ENCODE results near the gene ENPP3. TPM values are rescaled to one million over a fixed set of nuclear protein-coding genes. Genes with fewer than 3 reads are reported as not detected.

ENPP3 gene
- total and polyA plus RNA-seq, 2 donors (not counting 1 experiment from before 2014, with no cell fraction given) = 0.18 to 0.25 TPM

GRCh38 chr6:131644921-131645320 is 7.8 kb downstream of the ENPP3 start:
- ChIA-PET POLR2A (no interaction called here), CTCF (interaction anchor here (0.6 to 0.8 kb wide), 2 partner anchors 9 to 38 kb away, joined by 3 read pairs; no protein-coding TSS in a partner anchor)

GRCh38 chr6:131645846-131646245 is 8.7 kb downstream of the ENPP3 start:
- Histone ChIP-seq H3K4me1 (ENCODE audit: control insufficient read depth in 2 of 2, insufficient read depth in 2 of 2, low read length in 2 of 2) (no peaks in the 10 kb centered on the region), H3K9ac (ENCODE audit: low read length) (no peak overlapping the region), H3K4me2 (replicated peaks; ENCODE audit: low read depth, low read length, poor library complexity, severe bottlenecking) (no peak overlapping the region), H3K79me2 (ENCODE audit: control insufficient read depth, insufficient read depth, low read length) (no peaks in the 10 kb centered on the region), H3K27ac (ENCODE audit: low read length in 2 of 2) (no peak overlapping the region), H3K4me3 (ENCODE audit: control extremely low read depth in 1 of 5, extremely low read depth in 1 of 5, insufficient read depth in 1 of 5, low read depth in 2 of 5, low read length in 4 of 5) (no peak overlapping the region), H3K36me3 (replicated peaks in 1 of 2; ENCODE audit: control extremely low read depth in 1 of 2, control insufficient read depth in 1 of 2, extremely low read depth in 1 of 2, insufficient read depth in 2 of 2, low read length in 1 of 2) (no peaks in the 10 kb centered on the region), H3K9me3 (ENCODE audit: control extremely low read depth in 1 of 3, control insufficient read depth in 2 of 3, insufficient read depth in 1 of 3, low read length in 2 of 3) (no peaks in the 10 kb centered on the region), H3K27me3 (replicated peaks in 1 of 4; ENCODE audit: control extremely low read depth in 1 of 4, control insufficient read depth in 3 of 4, insufficient read depth in 4 of 4, low read length in 3 of 4) (peaks cover 0 to 5% (median 0%) of the 10 kb centered on the region in 4 experiments), H2AFZ (ENCODE audit: insufficient read depth, low read depth, low read length, poor library complexity, severe bottlenecking) (no peak overlapping the region), H4K20me1 (ENCODE audit: control insufficient read depth, insufficient read depth, low read length, poor library complexity, severe bottlenecking) (no peaks in the 10 kb centered on the region)
- ChIA-PET CTCF (interaction anchor here (0.8 kb wide), 1 partner anchor 10 kb away, joined by 3 read pairs; no protein-coding TSS in a partner anchor), POLR2A (no interaction called here)
- ATAC-seq (ENCODE audit: low read depth) (no peak), DNase-seq (no peak)
- no peak for TF ChIP-seq EZH2 (IDR thresholded peaks at IDR 0.05; ENCODE audit: borderline replicate concordance, insufficient read depth, low read depth, low read length, poor library complexity, severe bottlenecking)
- TF ChIP-seq, protein P1, sequence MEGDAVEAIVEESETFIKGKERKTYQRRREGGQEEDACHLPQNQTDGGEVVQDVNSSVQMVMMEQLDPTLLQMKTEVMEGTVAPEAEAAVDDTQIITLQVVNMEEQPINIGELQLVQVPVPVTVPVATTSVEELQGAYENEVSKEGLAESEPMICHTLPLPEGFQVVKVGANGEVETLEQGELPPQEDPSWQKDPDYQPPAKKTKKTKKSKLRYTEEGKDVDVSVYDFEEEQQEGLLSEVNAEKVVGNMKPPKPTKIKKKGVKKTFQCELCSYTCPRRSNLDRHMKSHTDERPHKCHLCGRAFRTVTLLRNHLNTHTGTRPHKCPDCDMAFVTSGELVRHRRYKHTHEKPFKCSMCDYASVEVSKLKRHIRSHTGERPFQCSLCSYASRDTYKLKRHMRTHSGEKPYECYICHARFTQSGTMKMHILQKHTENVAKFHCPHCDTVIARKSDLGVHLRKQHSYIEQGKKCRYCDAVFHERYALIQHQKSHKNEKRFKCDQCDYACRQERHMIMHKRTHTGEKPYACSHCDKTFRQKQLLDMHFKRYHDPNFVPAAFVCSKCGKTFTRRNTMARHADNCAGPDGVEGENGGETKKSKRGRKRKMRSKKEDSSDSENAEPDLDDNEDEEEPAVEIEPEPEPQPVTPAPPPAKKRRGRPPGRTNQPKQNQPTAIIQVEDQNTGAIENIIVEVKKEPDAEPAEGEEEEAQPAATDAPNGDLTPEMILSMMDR (IDR thresholded peaks at IDR 0.05) = no peak
- Mint-ChIP-seq H3K4me1 (no peaks in the 10 kb centered on the region), H3K4me3 (no peak overlapping the region), H3K27ac (no peak overlapping the region), H3K27me3 (peaks cover 9% of the 10 kb centered on the region), H3K9me3 (ENCODE audit: insufficient read depth) (no peaks in the 10 kb centered on the region)
- intact Hi-C loops (cut with micrococcal nuclease) = no loop called here
- no CpG with 5 or more reads among the region's 2 CpGs for WGBS (ENCODE audit: insufficient coverage)

More at GRCh38 chr6:131644921-131645320, 7.8 kb downstream of the ENPP3 start:
- no peaks in the 10 kb centered on the region for H3K36me3 ChIP-seq (replicated peaks in 1 of 2; ENCODE audit: control extremely low read depth in 1 of 2, control insufficient read depth in 1 of 2, extremely low read depth in 1 of 2, insufficient read depth in 2 of 2, low read length in 1 of 2)
- H2AFZ ChIP-seq (ENCODE audit: insufficient read depth, low read depth, low read length, poor library complexity, severe bottlenecking) = no peak overlapping the region
- H3K4me1 ChIP-seq (ENCODE audit: control insufficient read depth in 2 of 2, insufficient read depth in 2 of 2, low read length in 2 of 2) = peaks cover 0 to 6% of the 10 kb centered on the region in 2 donors
- peaks cover 9% of the 10 kb centered on the region for H3K27me3 Mint-ChIP-seq
- no CpG with 5 or more reads among the region's 1 CpG for WGBS (ENCODE audit: insufficient coverage)
- no peak overlapping the region for H3K4me3 ChIP-seq (ENCODE audit: control extremely low read depth in 1 of 5, extremely low read depth in 1 of 5, insufficient read depth in 1 of 5, low read depth in 2 of 5, low read length in 4 of 5)
- ATAC-seq (ENCODE audit: low read depth) = no peak
- no peaks in the 10 kb centered on the region for H3K79me2 ChIP-seq (ENCODE audit: control insufficient read depth, insufficient read depth, low read length)
- H3K9me3 ChIP-seq (ENCODE audit: control extremely low read depth in 1 of 3, control insufficient read depth in 2 of 3, insufficient read depth in 1 of 3, low read length in 2 of 3) = no peaks in the 10 kb centered on the region
- TF ChIP-seq EZH2 (IDR thresholded peaks at IDR 0.05; ENCODE audit: borderline replicate concordance, insufficient read depth, low read depth, low read length, poor library complexity, severe bottlenecking) = no peak
- TF ChIP-seq, protein P1 (IDR thresholded peaks at IDR 0.05) = no peak
- peaks cover 0 to 5% (median 0%) of the 10 kb centered on the region in 4 experiments for H3K27me3 ChIP-seq (replicated peaks in 1 of 4; ENCODE audit: control extremely low read depth in 1 of 4, control insufficient read depth in 3 of 4, insufficient read depth in 4 of 4, low read length in 3 of 4)
- no peak overlapping the region for H3K27ac Mint-ChIP-seq
- no peak overlapping the region for H3K9ac ChIP-seq (ENCODE audit: low read length)
- intact Hi-C loops (cut with micrococcal nuclease) = no loop called here
- H3K4me3 Mint-ChIP-seq = no peak overlapping the region
- H4K20me1 ChIP-seq (ENCODE audit: control insufficient read depth, insufficient read depth, low read length, poor library complexity, severe bottlenecking) = no peaks in the 10 kb centered on the region
- no peak overlapping the region for H3K27ac ChIP-seq (ENCODE audit: low read length in 2 of 2)
- H3K4me1 Mint-ChIP-seq = no peaks in the 10 kb centered on the region
- H3K4me2 ChIP-seq (replicated peaks; ENCODE audit: low read depth, low read length, poor library complexity, severe bottlenecking) = no peak overlapping the region
- H3K9me3 Mint-ChIP-seq (ENCODE audit: insufficient read depth) = no peaks in the 10 kb centered on the region
- DNase-seq = no peak
